Gastroesophageal sphincter (tissue), 3 donors: ENCODE results near the gene TRAPPC2L.

ENCODE experiments used
- EP300 ChIP-seq: sonication (generic); formaldehyde crosslinking; IDR thresholded peaks from one replicate; pipeline ENCODE4 v1.6.1; 2017; ENCODE audit warnings: antibody characterized with exemption, mild to moderate bottlenecking
- POLR2A ChIP-seq, 2 donors: fragments of 450-650 bp; IDR thresholded peaks; one replicate each; pipeline ENCODE4 v1.6.1; 2017; ENCODE audit warnings: antibody characterized with exemption in 2 of 2, mild to moderate bottlenecking in 2 of 2, moderate library complexity in 1 of 2
- TF ChIP-seq, protein P1 (sequence below), 4 experiments: fragments of 200-600 bp in 2 of 4; fragments of 450-650 bp in 2 of 4; sonication (generic) in 1 of 4; IDR thresholded peaks; one replicate each; pipeline ENCODE4 v1.5.1; 2017 to 2019; ENCODE audit warnings: antibody characterized with exemption in 4 of 4, mild to moderate bottlenecking in 2 of 4, moderate library complexity in 2 of 4

GRCh38 chr16:88909431-88910210 is 52.7 kb downstream of the TRAPPC2L start:
- no peak for TF ChIP-seq POLR2A (IDR thresholded peaks at IDR 0.05)
- TF ChIP-seq, protein P1, sequence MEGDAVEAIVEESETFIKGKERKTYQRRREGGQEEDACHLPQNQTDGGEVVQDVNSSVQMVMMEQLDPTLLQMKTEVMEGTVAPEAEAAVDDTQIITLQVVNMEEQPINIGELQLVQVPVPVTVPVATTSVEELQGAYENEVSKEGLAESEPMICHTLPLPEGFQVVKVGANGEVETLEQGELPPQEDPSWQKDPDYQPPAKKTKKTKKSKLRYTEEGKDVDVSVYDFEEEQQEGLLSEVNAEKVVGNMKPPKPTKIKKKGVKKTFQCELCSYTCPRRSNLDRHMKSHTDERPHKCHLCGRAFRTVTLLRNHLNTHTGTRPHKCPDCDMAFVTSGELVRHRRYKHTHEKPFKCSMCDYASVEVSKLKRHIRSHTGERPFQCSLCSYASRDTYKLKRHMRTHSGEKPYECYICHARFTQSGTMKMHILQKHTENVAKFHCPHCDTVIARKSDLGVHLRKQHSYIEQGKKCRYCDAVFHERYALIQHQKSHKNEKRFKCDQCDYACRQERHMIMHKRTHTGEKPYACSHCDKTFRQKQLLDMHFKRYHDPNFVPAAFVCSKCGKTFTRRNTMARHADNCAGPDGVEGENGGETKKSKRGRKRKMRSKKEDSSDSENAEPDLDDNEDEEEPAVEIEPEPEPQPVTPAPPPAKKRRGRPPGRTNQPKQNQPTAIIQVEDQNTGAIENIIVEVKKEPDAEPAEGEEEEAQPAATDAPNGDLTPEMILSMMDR (IDR thresholded peaks at IDR 0.05): no peak
- no peak for TF ChIP-seq EP300
